ENCODE measurements around the gene ULK4. TPM values are rescaled to one million over a fixed set of nuclear protein-coding genes. Genes with fewer than 3 reads are reported as not detected.

Gene ULK4
- polyA plus RNA-seq, 4 donors, result 1.1 to 2.8 (median 1.8) TPM

- no peak overlapping the region for H3K27ac ChIP-seq (ENCODE audit: low read depth in 1 of 3, low read length in 2 of 3)
- no peaks in the 10 kb centered on the region for H3K4me1 ChIP-seq (ENCODE audit: control insufficient read depth in 3 of 3, insufficient read depth in 2 of 3, low read depth in 1 of 3, low read length in 2 of 3)
- no peaks in the 10 kb centered on the region for H3K9me3 ChIP-seq (ENCODE audit: control insufficient read depth in 2 of 2, insufficient read depth in 1 of 2, low read depth in 1 of 2, low read length in 1 of 2)
- 41 to 61% (median 56%) methylated on average over 2 of the region's 2 CpGs for WGBS, 3 donors
- peaks cover 26 to 36% (median 27%) of the 10 kb centered on the region in 3 donors for H3K36me3 ChIP-seq (ENCODE audit: control insufficient read depth in 3 of 3, insufficient read depth in 2 of 3, low read depth in 1 of 3, low read length in 3 of 3)
- no peak overlapping the region for H3K4me3 ChIP-seq (ENCODE audit: low read depth in 1 of 3, low read length in 3 of 3)
- no peak for FAIRE-seq
- no peak for DNase-seq
- no peaks in the 10 kb centered on the region for H3K27me3 ChIP-seq (ENCODE audit: control insufficient read depth in 3 of 3, insufficient read depth in 3 of 3, low read length in 3 of 3)
Observed at GRCh38 chr3:41239587-41239986, 722.3 kb downstream of the ULK4 start.

GRCh38 chr3:41237907-41238306 is 724.0 kb downstream of the ULK4 start:
- 87 to 93% (median 91%) methylated on average over 3 of the region's 3 CpGs for WGBS, 3 donors
- Histone ChIP-seq H3K9me3 (ENCODE audit: control insufficient read depth in 2 of 2, insufficient read depth in 1 of 2, low read depth in 1 of 2, low read length in 1 of 2) (no peaks in the 10 kb centered on the region), H3K27me3 (ENCODE audit: control insufficient read depth in 3 of 3, insufficient read depth in 3 of 3, low read length in 3 of 3) (no peaks in the 10 kb centered on the region), H3K4me1 (ENCODE audit: control insufficient read depth in 3 of 3, insufficient read depth in 2 of 3, low read depth in 1 of 3, low read length in 2 of 3) (no peaks in the 10 kb centered on the region), H3K36me3 (ENCODE audit: control insufficient read depth in 3 of 3, insufficient read depth in 2 of 3, low read depth in 1 of 3, low read length in 3 of 3) (peaks cover 29 to 39% (median 34%) of the 10 kb centered on the region in 3 donors), H3K4me3 (ENCODE audit: low read depth in 1 of 3, low read length in 3 of 3) (no peak overlapping the region), H3K27ac (ENCODE audit: low read depth in 1 of 3, low read length in 2 of 3) (no peak overlapping the region)
- no peak for DNase-seq
- no peak for FAIRE-seq

GRCh38 chr3:41236228-41236627 is 725.7 kb downstream of the ULK4 start:
- H3K4me3 ChIP-seq (ENCODE audit: low read depth in 1 of 3, low read length in 3 of 3), result no peak overlapping the region
- no peaks in the 10 kb centered on the region for H3K4me1 ChIP-seq (ENCODE audit: control insufficient read depth in 3 of 3, insufficient read depth in 2 of 3, low read depth in 1 of 3, low read length in 2 of 3)
- H3K9me3 ChIP-seq (ENCODE audit: control insufficient read depth in 2 of 2, insufficient read depth in 1 of 2, low read depth in 1 of 2, low read length in 1 of 2), result no peaks in the 10 kb centered on the region
- H3K27ac ChIP-seq (ENCODE audit: low read depth in 1 of 3, low read length in 2 of 3), result no peak overlapping the region
- no peak for FAIRE-seq
- H3K36me3 ChIP-seq (ENCODE audit: control insufficient read depth in 3 of 3, insufficient read depth in 2 of 3, low read depth in 1 of 3, low read length in 3 of 3), result peaks cover 30 to 46% (median 31%) of the 10 kb centered on the region in 3 donors
- WGBS, 3 donors, result 92 to 97% (median 93%) methylated on average over 2 of the region's 2 CpGs
- no peaks in the 10 kb centered on the region for H3K27me3 ChIP-seq (ENCODE audit: control insufficient read depth in 3 of 3, insufficient read depth in 3 of 3, low read length in 3 of 3)
- no peak for DNase-seq

GRCh38 chr3:41234823-41235721 is 726.8 kb downstream of the ULK4 start:
- Histone ChIP-seq H3K4me1 (ENCODE audit: control insufficient read depth in 3 of 3, insufficient read depth in 2 of 3, low read depth in 1 of 3, low read length in 2 of 3) (no peaks in the 10 kb centered on the region), H3K9me3 (ENCODE audit: control insufficient read depth in 2 of 2, insufficient read depth in 1 of 2, low read depth in 1 of 2, low read length in 1 of 2) (no peaks in the 10 kb centered on the region), H3K27ac (ENCODE audit: low read depth in 1 of 3, low read length in 2 of 3) (no peak overlapping the region), H3K4me3 (ENCODE audit: low read depth in 1 of 3, low read length in 3 of 3) (no peak overlapping the region), H3K27me3 (ENCODE audit: control insufficient read depth in 3 of 3, insufficient read depth in 3 of 3, low read length in 3 of 3) (no peaks in the 10 kb centered on the region), H3K36me3 (ENCODE audit: control insufficient read depth in 3 of 3, insufficient read depth in 2 of 3, low read depth in 1 of 3, low read length in 3 of 3) (peaks cover 28 to 49% (median 34%) of the 10 kb centered on the region in 3 donors)
- no peak for DNase-seq
- 60 to 69% (median 66%) methylated on average over 6 of the region's 6 CpGs for WGBS, 3 donors
- no peak for FAIRE-seq

GRCh38 chr3:41224120-41224806 is 737.6 kb downstream of the ULK4 start:
- FAIRE-seq, result no peak

GRCh38 chr3:41223691-41224090 is 738.2 kb downstream of the ULK4 start:
- H3K36me3 ChIP-seq (ENCODE audit: control insufficient read depth in 3 of 3, insufficient read depth in 2 of 3, low read depth in 1 of 3, low read length in 3 of 3), result peaks cover 14 to 21% (median 18%) of the 10 kb centered on the region in 3 donors
- H3K27ac ChIP-seq (ENCODE audit: low read depth in 1 of 3, low read length in 2 of 3), result no peak overlapping the region
- H3K9me3 ChIP-seq (ENCODE audit: control insufficient read depth in 2 of 2, insufficient read depth in 1 of 2, low read depth in 1 of 2, low read length in 1 of 2), result no peaks in the 10 kb centered on the region
- no peak overlapping the region for H3K4me3 ChIP-seq (ENCODE audit: low read depth in 1 of 3, low read length in 3 of 3)
- 77 to 81% (median 78%) methylated on average over 2 of the region's 2 CpGs for WGBS, 3 donors
- DNase-seq, result no peak
- peaks cover 0 to 17% (median 4%) of the 10 kb centered on the region in 3 donors for H3K4me1 ChIP-seq (ENCODE audit: control insufficient read depth in 3 of 3, insufficient read depth in 2 of 3, low read depth in 1 of 3, low read length in 2 of 3)
- H3K27me3 ChIP-seq (ENCODE audit: control insufficient read depth in 3 of 3, insufficient read depth in 3 of 3, low read length in 3 of 3), result no peaks in the 10 kb centered on the region
- no peak for FAIRE-seq

More at GRCh38 chr3:41224120-41224806, 737.6 kb downstream of the ULK4 start:
- no peaks in the 10 kb centered on the region for H3K9me3 ChIP-seq (ENCODE audit: control insufficient read depth in 2 of 2, insufficient read depth in 1 of 2, low read depth in 1 of 2, low read length in 1 of 2)
- no peak for DNase-seq
- H3K4me3 ChIP-seq (ENCODE audit: low read depth in 1 of 3, low read length in 3 of 3), result no peak overlapping the region
- no peak overlapping the region for H3K27ac ChIP-seq (ENCODE audit: low read depth in 1 of 3, low read length in 2 of 3)
- H3K36me3 ChIP-seq (ENCODE audit: control insufficient read depth in 3 of 3, insufficient read depth in 2 of 3, low read depth in 1 of 3, low read length in 3 of 3), result peaks cover 14 to 21% (median 18%) of the 10 kb centered on the region in 3 donors
- H3K27me3 ChIP-seq (ENCODE audit: control insufficient read depth in 3 of 3, insufficient read depth in 3 of 3, low read length in 3 of 3), result no peaks in the 10 kb centered on the region
- peaks cover 0 to 17% (median 3%) of the 10 kb centered on the region in 3 donors for H3K4me1 ChIP-seq (ENCODE audit: control insufficient read depth in 3 of 3, insufficient read depth in 2 of 3, low read depth in 1 of 3, low read length in 2 of 3)
- WGBS, 3 donors, result 87 to 96% (median 91%) methylated on average over 3 of the region's 3 CpGs

GRCh38 chr3:41223078-41223477 is 738.8 kb downstream of the ULK4 start:
- no peak overlapping the region for H3K27ac ChIP-seq (ENCODE audit: low read depth in 1 of 3, low read length in 2 of 3)
- DNase-seq, result no peak
- 60 to 79% (median 73%) methylated on average over 2 of the region's 2 CpGs for WGBS, 3 donors
- peaks cover 14 to 21% (median 18%) of the 10 kb centered on the region in 3 donors for H3K36me3 ChIP-seq (ENCODE audit: control insufficient read depth in 3 of 3, insufficient read depth in 2 of 3, low read depth in 1 of 3, low read length in 3 of 3)
- H3K9me3 ChIP-seq (ENCODE audit: control insufficient read depth in 2 of 2, insufficient read depth in 1 of 2, low read depth in 1 of 2, low read length in 1 of 2), result no peaks in the 10 kb centered on the region
- H3K4me3 ChIP-seq (ENCODE audit: low read depth in 1 of 3, low read length in 3 of 3), result no peak overlapping the region
- peaks cover 0 to 17% (median 5%) of the 10 kb centered on the region in 3 donors for H3K4me1 ChIP-seq (ENCODE audit: control insufficient read depth in 3 of 3, insufficient read depth in 2 of 3, low read depth in 1 of 3, low read length in 2 of 3)
- H3K27me3 ChIP-seq (ENCODE audit: control insufficient read depth in 3 of 3, insufficient read depth in 3 of 3, low read length in 3 of 3), result no peaks in the 10 kb centered on the region
- FAIRE-seq, result no peak

- Histone ChIP-seq H3K4me3 (ENCODE audit: low read depth in 1 of 3, low read length in 3 of 3) (no peak overlapping the region), H3K4me1 (ENCODE audit: control insufficient read depth in 3 of 3, insufficient read depth in 2 of 3, low read depth in 1 of 3, low read length in 2 of 3) (peaks cover 0 to 17% (median 5%) of the 10 kb centered on the region in 3 donors), H3K27ac (ENCODE audit: low read depth in 1 of 3, low read length in 2 of 3) (no peak overlapping the region), H3K36me3 (ENCODE audit: control insufficient read depth in 3 of 3, insufficient read depth in 2 of 3, low read depth in 1 of 3, low read length in 3 of 3) (peaks cover 14 to 18% (median 18%) of the 10 kb centered on the region in 3 donors), H3K9me3 (ENCODE audit: control insufficient read depth in 2 of 2, insufficient read depth in 1 of 2, low read depth in 1 of 2, low read length in 1 of 2) (no peaks in the 10 kb centered on the region), H3K27me3 (ENCODE audit: control insufficient read depth in 3 of 3, insufficient read depth in 3 of 3, low read length in 3 of 3) (no peaks in the 10 kb centered on the region)
- 54 to 81% (median 71%) methylated on average over 3 of the region's 3 CpGs for WGBS, 3 donors
- no peak for DNase-seq
- FAIRE-seq, result no peak
Observed at GRCh38 chr3:41222501-41222900, 739.4 kb downstream of the ULK4 start.
